GM19193 (cell line): Measurements from ENCODE around the gene C13orf42.

Experiments
- POLR2A ChIP-seq: IDR thresholded peaks from 4 replicates; pipeline ENCODE4 v1.6.1; 2011; ENCODE audit not compliant: insufficient read depth, insufficient read length; ENCODE audit errors: extremely low read depth

Gene C13orf42

GRCh38 chr13:51136276-51136980, 25.4 kb upstream of the C13orf42 start:
- no peak for TF ChIP-seq POLR2A

GRCh38 chr13:51134763-51135365, 23.8 kb upstream of the C13orf42 start:
- no peak for TF ChIP-seq POLR2A

- no peak for TF ChIP-seq POLR2A
Observed at GRCh38 chr13:51130348-51130747, 19.3 kb upstream of the C13orf42 start.

GRCh38 chr13:51125495-51126226, 14.6 kb upstream of the C13orf42 start:
- no peak for TF ChIP-seq POLR2A

GRCh38 chr13:51122868-51123566, 11.9 kb upstream of the C13orf42 start:
- no peak for TF ChIP-seq POLR2A

GRCh38 chr13:51118809-51119431, 7.8 kb upstream of the C13orf42 start:
- TF ChIP-seq POLR2A = no peak

GRCh38 chr13:51113969-51114368, 2.9 kb upstream of the C13orf42 start:
- TF ChIP-seq POLR2A = no peak

- TF ChIP-seq POLR2A = no peak
Observed at GRCh38 chr13:51113186-51113881, 2.3 kb upstream of the C13orf42 start.

- TF ChIP-seq POLR2A = no peak
Observed at GRCh38 chr13:51112771-51113170, 1.7 kb upstream of the C13orf42 start.

GRCh38 chr13:51111997-51112396, 923 bp upstream of the C13orf42 start:
- no peak for TF ChIP-seq POLR2A

GRCh38 chr13:51107996-51108395, 3.1 kb downstream of the C13orf42 start:
- no peak for TF ChIP-seq POLR2A

GRCh38 chr13:51105046-51105445, 6.0 kb downstream of the C13orf42 start:
- no peak for TF ChIP-seq POLR2A

GRCh38 chr13:51101636-51102235, 9.3 kb downstream of the C13orf42 start:
- TF ChIP-seq POLR2A = no peak
